ENCODE results near the gene SLC38A7. TPM values are rescaled to one million over a fixed set of nuclear protein-coding genes. Genes with fewer than 3 reads are reported as not detected.

SLC38A7 gene
- total RNA-seq, 1 experiment from 2014 or later: 26.6 TPM

DNA sequence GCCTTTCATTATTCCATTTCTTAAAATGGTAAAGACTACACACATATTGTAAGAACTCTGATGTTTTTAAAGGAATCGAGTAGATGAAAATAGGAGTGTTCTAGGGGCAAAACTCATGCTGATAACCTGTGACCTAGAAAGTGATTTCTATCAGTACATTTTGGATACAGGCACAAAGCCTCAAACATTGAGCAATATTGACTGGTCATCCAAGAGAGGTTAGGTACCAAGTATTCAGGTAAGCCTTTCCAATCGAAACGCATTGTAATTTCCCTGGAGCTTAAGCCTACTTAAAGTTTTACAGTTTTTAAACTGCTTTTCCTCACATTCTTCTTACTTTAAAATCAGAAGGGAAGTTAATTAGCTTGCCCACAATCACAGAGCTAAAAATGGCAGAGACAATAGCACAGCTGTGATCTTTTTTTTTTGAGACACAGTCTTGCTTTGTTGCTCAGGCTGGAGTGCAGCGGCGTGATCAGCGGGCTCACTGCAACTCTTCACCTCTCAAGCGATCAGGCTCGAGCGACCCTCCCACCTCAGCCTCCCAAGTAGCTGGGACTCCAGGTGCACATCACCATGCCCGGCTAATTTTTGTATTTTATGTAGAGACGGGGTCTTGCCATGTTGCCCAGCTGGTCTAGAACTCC is 46.3 kb upstream of the SLC38A7 start:
- no CpG with 5 or more reads among the region's 11 CpGs for WGBS (ENCODE audit: extremely low coverage, insufficient read length, low lambda C conversion rate)
- TF ChIP-seq, protein P1, sequence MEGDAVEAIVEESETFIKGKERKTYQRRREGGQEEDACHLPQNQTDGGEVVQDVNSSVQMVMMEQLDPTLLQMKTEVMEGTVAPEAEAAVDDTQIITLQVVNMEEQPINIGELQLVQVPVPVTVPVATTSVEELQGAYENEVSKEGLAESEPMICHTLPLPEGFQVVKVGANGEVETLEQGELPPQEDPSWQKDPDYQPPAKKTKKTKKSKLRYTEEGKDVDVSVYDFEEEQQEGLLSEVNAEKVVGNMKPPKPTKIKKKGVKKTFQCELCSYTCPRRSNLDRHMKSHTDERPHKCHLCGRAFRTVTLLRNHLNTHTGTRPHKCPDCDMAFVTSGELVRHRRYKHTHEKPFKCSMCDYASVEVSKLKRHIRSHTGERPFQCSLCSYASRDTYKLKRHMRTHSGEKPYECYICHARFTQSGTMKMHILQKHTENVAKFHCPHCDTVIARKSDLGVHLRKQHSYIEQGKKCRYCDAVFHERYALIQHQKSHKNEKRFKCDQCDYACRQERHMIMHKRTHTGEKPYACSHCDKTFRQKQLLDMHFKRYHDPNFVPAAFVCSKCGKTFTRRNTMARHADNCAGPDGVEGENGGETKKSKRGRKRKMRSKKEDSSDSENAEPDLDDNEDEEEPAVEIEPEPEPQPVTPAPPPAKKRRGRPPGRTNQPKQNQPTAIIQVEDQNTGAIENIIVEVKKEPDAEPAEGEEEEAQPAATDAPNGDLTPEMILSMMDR (conservative IDR thresholded peaks at IDR 0.05): no peak

More for the DNA sequence above, 46.3 kb upstream of the SLC38A7 start:
- Histone ChIP-seq H2AFZ (ENCODE audit: low read length) (no peak overlapping the region), H3T11ph (ENCODE audit: low read length) (no peak overlapping the region), H3K18ac (ENCODE audit: insufficient read length, low read depth, low read length) (no peak overlapping the region), H4K91ac (ENCODE audit: insufficient read length, low read depth, low read length) (no peak overlapping the region), H2AK5ac (ENCODE audit: insufficient read length, low read length) (no peak overlapping the region), H3K9ac (ENCODE audit: extremely low read depth, insufficient read length, low read length) (no peak overlapping the region), H2BK12ac (ENCODE audit: insufficient read length, low read depth, low read length) (no peak overlapping the region), H3K27ac (ENCODE audit: insufficient read length, low read depth, low read length) (no peak overlapping the region), H4K20me1 (ENCODE audit: control insufficient read depth, insufficient read depth, insufficient read length) (no peaks in the 10 kb centered on the region), H3K27me3 (ENCODE audit: insufficient read depth, low read length) (no peaks in the 10 kb centered on the region), H4K8ac (replicated peaks; ENCODE audit: insufficient read length, low read depth, low read length) (no peak overlapping the region), H2BK5ac (ENCODE audit: insufficient read length, low read length) (no peak overlapping the region), H2BK15ac (ENCODE audit: low read depth, low read length) (no peak overlapping the region), H3K79me1 (ENCODE audit: insufficient read depth, low read depth, low read length, poor library complexity, severe bottlenecking) (peaks cover 5% of the 10 kb centered on the region), H3K9me3 (ENCODE audit: control insufficient read depth, low read depth, low read length) (no peaks in the 10 kb centered on the region), H2BK120ac (ENCODE audit: low read depth, low read length, poor library complexity, severe bottlenecking) (no peak overlapping the region), H3K4me1 (ENCODE audit: insufficient read depth, low read length) (peaks cover 3% of the 10 kb centered on the region; the same call in 1 of the 2 replicates), H3K23me2 (ENCODE audit: insufficient read length, low read depth, low read length, poor library complexity, severe bottlenecking) (peaks cover 7% of the 10 kb centered on the region), H3K79me2 (ENCODE audit: insufficient read depth, low read length) (peaks cover 30% of the 10 kb centered on the region; the same call in 1 of the 2 replicates), H2BK20ac (ENCODE audit: low read depth, low read length, poor library complexity, severe bottlenecking) (no peak overlapping the region), H3K4ac (ENCODE audit: low read depth, low read length) (no peak overlapping the region), H4K5ac (ENCODE audit: insufficient read length, low read depth, low read length) (no peak overlapping the region), H3K14ac (ENCODE audit: insufficient read depth, low read length) (no peak overlapping the region), H3K4me2 (ENCODE audit: insufficient read depth, insufficient read length, low read length) (no peak overlapping the region), H3K23ac (ENCODE audit: insufficient read length, low read depth, low read length) (no peak overlapping the region), H3K56ac (ENCODE audit: insufficient read length, low read depth, low read length) (no peak overlapping the region)
- no peaks in the 10 kb centered on the region; the same call in 1 of the 2 replicates for H3K27me3 Mint-ChIP-seq (ENCODE audit: low read depth)
- H3K27ac Mint-ChIP-seq: no peak overlapping the region
- H3K4me3 Mint-ChIP-seq: no peak overlapping the region
- no peak for DNase-seq
- no peaks in the 10 kb centered on the region for H3K9me3 Mint-ChIP-seq
- peaks cover 5 to 14% (median 8%) of the 10 kb centered on the region in 3 experiments; a peak in 5 of 7 replicates for H3K36me3 Mint-ChIP-seq (ENCODE audit: insufficient read depth in 1 of 3, low read depth in 3 of 3)
- peaks cover 20 to 24% of the 10 kb centered on the region in 2 experiments for H3K4me1 Mint-ChIP-seq
